WTC11 (cell line): Measurements from ENCODE around the gene BPI. TPM values are rescaled to one million over a fixed set of nuclear protein-coding genes. Genes with fewer than 3 reads are reported as not detected.

ENCODE experiments used
- ATAC-seq: fragments of 200-7000 bp; cut with Tn5 transposase; 2 replicates; pipeline ENCODE4 v1.10.0; 2021; ENCODE audit warnings: mild to moderate bottlenecking, moderate library complexity
- CTCF ChIA-PET: fragments of 300-600 bp; sonication (Branson Sonifier 250); formaldehyde crosslinking; loops from one replicate; lab custom pipeline; 2021; ENCODE audit warnings: antibody characterized with exemption; lab: Charles Lee
- POLR2A ChIA-PET: fragments of 350-600 bp; sonication (Branson Sonifier 250); formaldehyde crosslinking; loops from one replicate; lab custom pipeline; 2021; ENCODE audit warnings: antibody characterized with exemption; lab: Charles Lee
- DNase-seq: peaks from one replicate; pipeline ENCODE4 v3.0.0; 2021; ENCODE audit warnings: low spot score
- H3K27ac Mint-ChIP-seq: 2 replicates; pipeline ENCODE4 v1.8.0; 2021; ENCODE audit warnings: mixed read lengths
- H3K27me3 Mint-ChIP-seq: 2 replicates; pipeline ENCODE4 v1.8.0; 2021; ENCODE audit warnings: low read depth, mild to moderate bottlenecking, moderate library complexity, mixed read lengths
- H3K36me3 Mint-ChIP-seq: 2 replicates; pipeline ENCODE4 v1.8.0; 2021; ENCODE audit warnings: mixed read lengths
- H3K4me1 Mint-ChIP-seq: 2 replicates; pipeline ENCODE4 v1.8.0; 2022; ENCODE audit warnings: mixed read lengths
- H3K4me3 Mint-ChIP-seq: 2 replicates; pipeline ENCODE4 v1.8.0; 2021; ENCODE audit warnings: mild to moderate bottlenecking, moderate library complexity, mixed read lengths
- H3K9me3 Mint-ChIP-seq: 2 replicates; pipeline ENCODE4 v1.8.0; 2021; ENCODE audit warnings: mixed read lengths
- CBFB ChIP-seq: sonication (generic); formaldehyde crosslinking; IDR thresholded peaks from 2 replicates; pipeline ENCODE4 v1.8.1; 2022; ENCODE audit warnings: mild to moderate bottlenecking, low read depth, missing genetic modification reagents
- CREM ChIP-seq: sonication (generic); formaldehyde crosslinking; IDR thresholded peaks from 2 replicates; pipeline ENCODE4 v1.8.1; 2022; ENCODE audit warnings: mild to moderate bottlenecking, missing genetic modification reagents, moderate library complexity
- E2F5 ChIP-seq: sonication (generic); formaldehyde crosslinking; IDR thresholded peaks from 2 replicates; pipeline ENCODE4 v1.8.1; 2022; ENCODE audit warnings: mild to moderate bottlenecking, moderate library complexity, missing genetic modification reagents
- EMX1 ChIP-seq: fragments of 250-450 bp; sonication (Bioruptor Pico); IDR thresholded peaks from 2 replicates; pipeline ENCODE4 v1.8.0; 2021; ENCODE audit warnings: mild to moderate bottlenecking
- ERG ChIP-seq: fragments of 250-450 bp; sonication (Bioruptor Pico); IDR thresholded peaks from 2 replicates; pipeline ENCODE4 v1.8.0; 2021; ENCODE audit warnings: mild to moderate bottlenecking
- FOXK1 ChIP-seq: sonication (generic); formaldehyde crosslinking; IDR thresholded peaks from 2 replicates; pipeline ENCODE4 v1.8.0; 2022; ENCODE audit warnings: mild to moderate bottlenecking, moderate library complexity, missing genetic modification reagents
- GRHL2 ChIP-seq: fragments of 250-450 bp; sonication (Bioruptor Pico); IDR thresholded peaks from 2 replicates; pipeline ENCODE4 v1.8.0; 2022; ENCODE audit warnings: mild to moderate bottlenecking, moderate library complexity; ENCODE audit not compliant: insufficient replicate concordance, severe bottlenecking
- HMGXB4 ChIP-seq: sonication (generic); formaldehyde crosslinking; IDR thresholded peaks from 2 replicates; pipeline ENCODE4 v1.8.1; 2023; ENCODE audit warnings: mild to moderate bottlenecking, moderate library complexity, missing genetic modification reagents
- IRF2 ChIP-seq: sonication (generic); formaldehyde crosslinking; IDR thresholded peaks from 2 replicates; pipeline ENCODE4 v1.8.0; 2022; ENCODE audit warnings: low read depth, missing genetic modification reagents, borderline replicate concordance
- JUN ChIP-seq: sonication (generic); formaldehyde crosslinking; IDR thresholded peaks from 2 replicates; pipeline ENCODE4 v1.8.0; 2023; ENCODE audit warnings: mild to moderate bottlenecking, missing genetic modification reagents
- MYBL2 ChIP-seq: sonication (generic); formaldehyde crosslinking; IDR thresholded peaks from 2 replicates; pipeline ENCODE4 v1.8.1; 2023; ENCODE audit warnings: mild to moderate bottlenecking, moderate library complexity, missing genetic modification reagents
- PRRX2 ChIP-seq: fragments of 250-450 bp; sonication (Bioruptor Pico); IDR thresholded peaks from 2 replicates; pipeline ENCODE4 v1.8.0; 2021; ENCODE audit warnings: mild to moderate bottlenecking
- TCF7 ChIP-seq: sonication (generic); formaldehyde crosslinking; IDR thresholded peaks from 2 replicates; pipeline ENCODE4 v1.8.0; 2022; ENCODE audit warnings: mild to moderate bottlenecking, low read depth, missing genetic modification reagents, moderate library complexity
- TEAD1 ChIP-seq: sonication (generic); formaldehyde crosslinking; IDR thresholded peaks from 2 replicates; pipeline ENCODE4 v1.8.0; 2022; ENCODE audit warnings: mild to moderate bottlenecking, missing genetic modification reagents
- USF2 ChIP-seq: sonication (generic); formaldehyde crosslinking; IDR thresholded peaks from 2 replicates; pipeline ENCODE4 v1.8.1; 2023; ENCODE audit warnings: mild to moderate bottlenecking, missing genetic modification reagents, moderate library complexity
- ZBTB21 ChIP-seq: sonication (generic); formaldehyde crosslinking; IDR thresholded peaks from 2 replicates; pipeline ENCODE4 v1.8.1; 2023; ENCODE audit warnings: mild to moderate bottlenecking, missing genetic modification reagents, borderline replicate concordance
- ZNF281 ChIP-seq: sonication (generic); formaldehyde crosslinking; IDR thresholded peaks from 2 replicates; pipeline ENCODE4 v1.8.0; 2023; ENCODE audit warnings: mild to moderate bottlenecking, missing genetic modification reagents
- ZNF317 ChIP-seq: sonication (generic); formaldehyde crosslinking; IDR thresholded peaks from 2 replicates; pipeline ENCODE4 v1.8.1; 2023; ENCODE audit warnings: low read depth, mild to moderate bottlenecking, moderate library complexity, missing genetic modification reagents, borderline replicate concordance
- ZNF416 ChIP-seq: fragments of 250-450 bp; sonication (Bioruptor Pico); IDR thresholded peaks from 2 replicates; pipeline ENCODE4 v1.9.0; 2021; ENCODE audit warnings: mild to moderate bottlenecking, inconsistent platforms
- ZNF425 ChIP-seq: fragments of 250-450 bp; sonication (Bioruptor Pico); conservative IDR thresholded peaks from 2 replicates; pipeline ENCODE4 v1.9.0; 2021; ENCODE audit warnings: mild to moderate bottlenecking
- ZNF671 ChIP-seq: fragments of 250-450 bp; sonication (Bioruptor Pico); IDR thresholded peaks from 2 replicates; pipeline ENCODE4 v1.8.0; 2021; ENCODE audit warnings: mild to moderate bottlenecking
- total RNA-seq: library from RNA; stranded (reverse); gene quantifications from 3 replicates; pipeline ENCODE4 v1.2.3, GENCODE V29; 2021
- TF ChIP-seq, protein P1 (sequence below): sonication (generic); formaldehyde crosslinking; IDR thresholded peaks from 2 replicates; pipeline ENCODE4 v1.8.0; 2022; ENCODE audit warnings: mild to moderate bottlenecking, missing genetic modification reagents
- TF ChIP-seq, protein P2 (sequence below): sonication (generic); formaldehyde crosslinking; IDR thresholded peaks from 2 replicates; pipeline ENCODE4 v1.8.1; 2023; ENCODE audit warnings: mild to moderate bottlenecking, missing genetic modification reagents, borderline replicate concordance

Gene BPI
- total RNA-seq, 1 experiment from 2014 or later = not detected

- TF ChIP-seq ZNF281 (no peak), E2F5 (CRISPR knock-in tag) (no peak), CREM (no peak), FOXK1 (CRISPR knock-in tag) (no peak), ZNF671 (CRISPR knock-in tag) (no peak), PRRX2 (CRISPR knock-in tag) (no peak), USF2 (CRISPR knock-in tag) (no peak)
- TF ChIP-seq, protein P1, sequence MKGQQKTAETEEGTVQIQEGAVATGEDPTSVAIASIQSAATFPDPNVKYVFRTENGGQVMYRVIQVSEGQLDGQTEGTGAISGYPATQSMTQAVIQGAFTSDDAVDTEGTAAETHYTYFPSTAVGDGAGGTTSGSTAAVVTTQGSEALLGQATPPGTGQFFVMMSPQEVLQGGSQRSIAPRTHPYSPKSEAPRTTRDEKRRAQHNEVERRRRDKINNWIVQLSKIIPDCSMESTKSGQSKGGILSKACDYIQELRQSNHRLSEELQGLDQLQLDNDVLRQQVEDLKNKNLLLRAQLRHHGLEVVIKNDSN (CRISPR knock-in tag) = no peak
Measured at GRCh38 chr20:38295811-38296210, 8.1 kb upstream of the BPI start (continued).

DNA sequence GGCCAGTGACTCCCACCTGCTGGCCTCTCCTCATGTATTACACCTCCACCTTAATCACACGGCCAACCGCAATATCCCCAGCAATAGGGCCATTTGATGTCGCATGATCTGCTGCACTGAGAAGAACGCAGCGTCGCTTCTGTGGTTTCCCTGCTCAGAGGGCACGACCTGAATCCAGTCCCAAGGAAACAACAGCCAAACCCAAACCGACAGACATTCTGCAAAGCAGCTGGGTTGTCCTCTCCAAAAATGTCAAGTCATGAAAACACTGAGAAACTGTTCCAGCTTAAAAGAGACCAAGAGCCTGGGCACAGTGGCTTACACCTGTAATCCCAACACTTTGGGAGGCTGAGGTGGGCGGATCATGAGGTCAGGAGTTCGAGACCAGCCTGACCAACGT lies 7.5 kb upstream of the BPI start:
- Mint-ChIP-seq H3K4me1 (peaks cover 19% of the 10 kb centered on the region), H3K27ac (no peak overlapping the region), H3K9me3 (no peaks in the 10 kb centered on the region), H3K36me3 (no peaks in the 10 kb centered on the region), H3K4me3 (no peak overlapping the region), H3K27me3 (no peaks in the 10 kb centered on the region)
- CTCF ChIA-PET = interaction anchor here (1.6 to 2.8 kb wide), 2 partner anchors 8 to 26 kb away, joined by 4 to 6 read pairs; no protein-coding TSS in a partner anchor
- POLR2A ChIA-PET = no interaction called here
- ATAC-seq (no peak), DNase-seq (no peak)
- TF ChIP-seq ZNF416 (no peak), CBFB (CRISPR knock-in tag) (no peak), MYBL2 (CRISPR knock-in tag) (no peak), ERG (CRISPR knock-in tag) (no peak), HMGXB4 (CRISPR knock-in tag) (no peak), TCF7 (no peak), TEAD1 (CRISPR knock-in tag) (no peak), GRHL2 (CRISPR knock-in tag) (no peak), IRF2 (no peak), ZNF317 (no peak), EMX1 (no peak), ZBTB21 (CRISPR knock-in tag) (no peak), JUN (CRISPR knock-in tag) (no peak), ZNF425 (CRISPR knock-in tag) (no peak)
- TF ChIP-seq, protein P2, sequence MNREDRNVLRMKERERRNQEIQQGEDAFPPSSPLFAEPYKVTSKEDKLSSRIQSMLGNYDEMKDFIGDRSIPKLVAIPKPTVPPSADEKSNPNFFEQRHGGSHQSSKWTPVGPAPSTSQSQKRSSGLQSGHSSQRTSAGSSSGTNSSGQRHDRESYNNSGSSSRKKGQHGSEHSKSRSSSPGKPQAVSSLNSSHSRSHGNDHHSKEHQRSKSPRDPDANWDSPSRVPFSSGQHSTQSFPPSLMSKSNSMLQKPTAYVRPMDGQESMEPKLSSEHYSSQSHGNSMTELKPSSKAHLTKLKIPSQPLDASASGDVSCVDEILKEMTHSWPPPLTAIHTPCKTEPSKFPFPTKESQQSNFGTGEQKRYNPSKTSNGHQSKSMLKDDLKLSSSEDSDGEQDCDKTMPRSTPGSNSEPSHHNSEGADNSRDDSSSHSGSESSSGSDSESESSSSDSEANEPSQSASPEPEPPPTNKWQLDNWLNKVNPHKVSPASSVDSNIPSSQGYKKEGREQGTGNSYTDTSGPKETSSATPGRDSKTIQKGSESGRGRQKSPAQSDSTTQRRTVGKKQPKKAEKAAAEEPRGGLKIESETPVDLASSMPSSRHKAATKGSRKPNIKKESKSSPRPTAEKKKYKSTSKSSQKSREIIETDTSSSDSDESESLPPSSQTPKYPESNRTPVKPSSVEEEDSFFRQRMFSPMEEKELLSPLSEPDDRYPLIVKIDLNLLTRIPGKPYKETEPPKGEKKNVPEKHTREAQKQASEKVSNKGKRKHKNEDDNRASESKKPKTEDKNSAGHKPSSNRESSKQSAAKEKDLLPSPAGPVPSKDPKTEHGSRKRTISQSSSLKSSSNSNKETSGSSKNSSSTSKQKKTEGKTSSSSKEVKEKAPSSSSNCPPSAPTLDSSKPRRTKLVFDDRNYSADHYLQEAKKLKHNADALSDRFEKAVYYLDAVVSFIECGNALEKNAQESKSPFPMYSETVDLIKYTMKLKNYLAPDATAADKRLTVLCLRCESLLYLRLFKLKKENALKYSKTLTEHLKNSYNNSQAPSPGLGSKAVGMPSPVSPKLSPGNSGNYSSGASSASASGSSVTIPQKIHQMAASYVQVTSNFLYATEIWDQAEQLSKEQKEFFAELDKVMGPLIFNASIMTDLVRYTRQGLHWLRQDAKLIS (CRISPR knock-in tag) = no peak
